Heart left ventricle (tissue), 13 donors: ENCODE results near the gene TIFAB.

Experiments
- CTCF ChIP-seq, 12 donors: fragments of 200-600 bp; sonication (generic) in 4 of 12; IDR thresholded peaks; one replicate each; pipeline versions ENCODE4 v1.5.0 to v1.8.0; 2018 to 2022; ENCODE audit warnings: antibody characterized with exemption in 12 of 12, mild to moderate bottlenecking in 5 of 12
- POLR2A ChIP-seq, 2 donors: fragments of 450-650 bp; IDR thresholded peaks; one replicate each; pipeline ENCODE4 v1.6.1; 2017; ENCODE audit warnings: antibody characterized with exemption in 2 of 2, mild to moderate bottlenecking in 2 of 2, moderate library complexity in 2 of 2
- donor health status: ischemic (EF 13 %, LVEDD 7.1; RV severe dilation, severe dysfunction).
- donor health status: DM: no; HTN: yes; CAD: no.
- donor health status: DM: no; HTN: no; CAD: no.
- donor health status: ischemic (EF 25% LVEDD 6.9; RV normal size, moderate dysfunction).
- donor health status: ischemic (EF 25% LVEDD 5.7; RV mildly dilated, moderate dysfunction).
- donor health status: ischemic (EF 35%, LVEDD 5.7; RV mildly dilated, moderate dysfunction).
- donor health status: nonischemic (EF 11% LVEDD 7.7; RV severe dilation, severe dysfunction).
- donor health status: DM: yes; HTN: yes; CAD: no.
- donor health status: PGD.
- donor health status: ischemic (EF 29% LVEDD 5.4; RV normal size, mild dysfunction).
- donor health status: nonischemic (EF 23%, LVEDD 6.1; RV moderate dilation, normal function).

GRCh38 chr5:135437422-135437795 lies 14.7 kb downstream of the TIFAB start:
- TF ChIP-seq CTCF (IDR thresholded peaks at IDR 0.05) (no peak), POLR2A (IDR thresholded peaks at IDR 0.05) (no peak)
